Muscle of leg (tissue), 11 donors: Measurements from ENCODE around the gene GPER1. TPM values are rescaled to one million over a fixed set of nuclear protein-coding genes. Genes with fewer than 3 reads are reported as not detected.
A peak's percentile ranks its signal among the peaks of the same experiment; 100 is the strongest.

Experiments used
- DNase-seq: peaks from one replicate; pipeline ENCODE4 v3.0.0; 2013
- H3K27ac ChIP-seq: one replicate; pipeline ENCODE4 v1.5.1; 2013; ENCODE audit warnings: mild to moderate bottlenecking, low read length, control low read depth
- H3K27me3 ChIP-seq: one replicate; pipeline ENCODE4 v1.6.1; 2013; ENCODE audit warnings: low read length; ENCODE audit not compliant: control insufficient read depth, insufficient read depth
- H3K36me3 ChIP-seq: one replicate; pipeline ENCODE4 v1.6.1; 2013; ENCODE audit warnings: low read length; ENCODE audit not compliant: control insufficient read depth, insufficient read depth
- H3K4me1 ChIP-seq: one replicate; pipeline ENCODE4 v1.6.1; 2013; ENCODE audit warnings: low read length; ENCODE audit not compliant: control insufficient read depth, insufficient read depth
- H3K4me3 ChIP-seq: one replicate; pipeline ENCODE4 v1.5.1; 2013; ENCODE audit warnings: low read length, control low read depth
- H3K9me3 ChIP-seq: replicated peaks from 2 replicates; pipeline ENCODE4 v1.6.1; 2013; ENCODE audit warnings: low read depth, low read length; ENCODE audit not compliant: control insufficient read depth
- WGBS: methylation state at CpG from one replicate; pipeline ENCODE4 v1.1.5; 2013; ENCODE audit warnings: missing lambda C conversion rate; ENCODE audit not compliant: insufficient coverage; 5-methylcytosine and 5-hydroxymethylcytosine counted together
- polyA plus RNA-seq, 8 donors: library from polyadenylated mRNA; unstranded; fragments of 120-200 nt; gene quantifications; one replicate each; pipeline versions ENCODE4 v1.2.1 to v1.2.3, GENCODE V29; 2013; ENCODE audit warnings: inconsistent platforms in 1 of 8, low replicate concordance in 1 of 8; ENCODE audit not compliant: insufficient read length in 8 of 8, insufficient read depth in 1 of 8
- total RNA-seq: library from RNA; stranded (reverse); fragments of 120-200 nt; gene quantifications from one replicate; pipeline ENCODE4 v1.2.4, GENCODE V29; 2013

The GPER1 gene
- total and polyA plus RNA-seq, 9 donors = 9.6 to 17.7 (median 11.6) TPM

DNA sequence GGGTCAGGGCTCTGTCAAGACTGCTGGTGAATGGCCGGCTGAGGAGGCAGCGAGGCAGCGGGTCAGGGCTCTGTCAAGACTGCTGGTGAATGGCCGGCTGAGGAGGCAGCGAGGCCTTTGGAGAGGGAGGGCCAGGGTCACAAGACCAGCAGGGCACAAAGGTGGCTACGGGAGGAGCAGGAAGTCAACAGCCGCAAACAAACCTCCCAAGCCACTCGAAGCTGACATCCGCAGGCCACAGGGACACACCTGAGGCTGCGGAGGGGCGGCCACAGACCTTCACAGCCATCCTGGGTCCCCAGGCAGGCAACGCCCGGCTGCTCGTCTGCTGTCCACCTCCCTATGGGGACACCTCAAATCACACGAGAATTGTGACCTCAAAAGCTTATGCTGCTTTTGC is 8.9 kb upstream of the GPER1 start:
- Histone ChIP-seq H3K9me3 (no peaks in the 10 kb centered on the region), H3K27me3 (no peaks in the 10 kb centered on the region), H3K4me1 (peaks cover 71% of the 10 kb centered on the region), H3K27ac (no peak overlapping the region), H3K36me3 (no peaks in the 10 kb centered on the region), H3K4me3 (no peak overlapping the region)
- 90% methylated on average over 12 of the region's 15 CpGs for WGBS
- no peak for DNase-seq

GRCh38 chr7:1079546-1079945 is 8.4 kb upstream of the GPER1 start:
- H3K27ac ChIP-seq = peak overlapping the region; percentile 47
- WGBS = 71% methylated on average over 12 of the region's 12 CpGs
- H3K4me3 ChIP-seq = no peak overlapping the region
- DNase-seq = no peak
- no peaks in the 10 kb centered on the region for H3K36me3 ChIP-seq
- no peaks in the 10 kb centered on the region for H3K27me3 ChIP-seq
- no peaks in the 10 kb centered on the region for H3K9me3 ChIP-seq
- peaks cover 72% of the 10 kb centered on the region for H3K4me1 ChIP-seq

DNA sequence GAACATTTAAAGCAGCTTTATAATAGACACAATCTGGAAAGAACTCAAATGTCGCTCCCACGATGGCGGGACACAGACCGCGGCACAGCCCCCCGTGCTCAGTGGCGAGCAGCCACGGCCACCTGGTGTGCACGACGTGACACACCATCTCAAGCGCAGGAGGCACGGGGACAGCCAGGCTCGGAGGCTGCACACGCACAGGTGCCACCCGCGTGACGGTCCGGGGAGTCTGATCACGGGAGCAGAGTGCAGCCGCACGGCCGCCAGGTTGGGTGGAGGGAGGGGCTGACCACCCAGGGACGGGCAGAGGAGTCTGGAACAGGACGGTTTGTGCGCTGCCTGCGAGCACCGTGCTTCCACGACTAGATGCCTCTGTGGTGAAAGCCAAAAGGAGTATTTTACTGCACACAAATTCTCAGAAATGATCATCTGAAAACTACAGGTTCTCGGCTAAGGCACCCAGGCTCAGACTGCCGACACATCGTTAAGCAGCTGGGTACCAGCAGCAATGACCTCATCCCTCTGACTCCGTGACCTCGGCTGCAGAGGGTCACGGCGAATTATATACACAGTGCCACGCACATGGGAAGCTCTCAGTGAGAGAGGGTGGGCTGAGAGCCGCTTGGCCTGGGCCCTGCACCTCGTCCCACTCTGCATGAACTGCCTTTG is 7.5 kb upstream of the GPER1 start:
- WGBS = 66% methylated on average over 31 of the region's 38 CpGs
- H3K9me3 ChIP-seq = no peaks in the 10 kb centered on the region
- H3K4me1 ChIP-seq = peaks cover 70% of the 10 kb centered on the region
- H3K36me3 ChIP-seq = no peaks in the 10 kb centered on the region
- no peak overlapping the region for H3K4me3 ChIP-seq
- DNase-seq = no peak
- H3K27me3 ChIP-seq = no peaks in the 10 kb centered on the region
- H3K27ac ChIP-seq = peak overlapping the region; percentile 47

- no peak overlapping the region for H3K27ac ChIP-seq
- H3K4me1 ChIP-seq = peaks cover 70% of the 10 kb centered on the region
- 81% methylated on average over 16 of the region's 16 CpGs for WGBS
- no peaks in the 10 kb centered on the region for H3K27me3 ChIP-seq
- no peak overlapping the region for H3K4me3 ChIP-seq
- H3K9me3 ChIP-seq = no peaks in the 10 kb centered on the region
- DNase-seq = no peak
- H3K36me3 ChIP-seq = no peaks in the 10 kb centered on the region
Observed at GRCh38 chr7:1080921-1081255, 7.0 kb upstream of the GPER1 start.

- Histone ChIP-seq H3K27ac (no peak overlapping the region), H3K27me3 (no peaks in the 10 kb centered on the region), H3K36me3 (no peaks in the 10 kb centered on the region), H3K4me3 (no peak overlapping the region), H3K9me3 (no peaks in the 10 kb centered on the region), H3K4me1 (peaks cover 69% of the 10 kb centered on the region)
- no peak for DNase-seq
- WGBS = 82% methylated on average over 17 of the region's 20 CpGs
Observed at GRCh38 chr7:1081336-1081735, 6.6 kb upstream of the GPER1 start.

DNA sequence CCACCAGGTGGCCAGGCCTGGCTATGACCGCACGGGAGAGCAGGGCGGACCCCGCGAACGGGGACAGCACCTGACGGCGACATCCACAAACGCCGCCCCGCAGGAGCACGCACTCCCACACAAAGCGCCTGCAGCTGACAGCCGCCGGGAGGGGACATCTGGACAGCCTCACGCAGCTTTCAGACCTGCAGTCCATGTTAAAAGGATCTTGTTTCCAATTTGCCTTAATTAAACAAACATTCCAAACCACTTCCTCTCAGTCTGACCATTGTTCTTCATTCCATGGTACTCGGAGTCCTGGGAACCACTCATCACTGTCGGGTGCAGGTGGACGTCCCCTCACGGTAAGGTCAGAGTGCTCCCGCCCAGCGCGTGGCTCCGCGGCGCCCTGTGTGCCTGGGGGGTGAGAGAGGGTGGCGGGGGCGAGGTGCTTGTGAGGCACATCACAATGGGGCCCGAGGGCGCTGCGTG is 5.9 kb upstream of the GPER1 start:
- H3K27me3 ChIP-seq = no peaks in the 10 kb centered on the region
- H3K9me3 ChIP-seq = no peaks in the 10 kb centered on the region
- H3K27ac ChIP-seq = no peak overlapping the region
- H3K36me3 ChIP-seq = no peaks in the 10 kb centered on the region
- 49% methylated on average over 30 of the region's 31 CpGs for WGBS
- H3K4me1 ChIP-seq = peaks cover 69% of the 10 kb centered on the region
- no peak overlapping the region for H3K4me3 ChIP-seq
- no peak for DNase-seq

GRCh38 chr7:1083729-1084657 is 3.9 kb upstream of the GPER1 start:
- Histone ChIP-seq H3K27ac (no peak overlapping the region), H3K27me3 (no peaks in the 10 kb centered on the region), H3K4me1 (peaks cover 77% of the 10 kb centered on the region), H3K4me3 (no peak overlapping the region), H3K36me3 (no peaks in the 10 kb centered on the region), H3K9me3 (no peaks in the 10 kb centered on the region)
- WGBS = 88% methylated on average over 43 of the region's 45 CpGs
- no peak for DNase-seq

- H3K9me3 ChIP-seq = no peaks in the 10 kb centered on the region
- 64% methylated on average over 6 of the region's 10 CpGs for WGBS
- no peak overlapping the region for H3K27ac ChIP-seq
- H3K27me3 ChIP-seq = no peaks in the 10 kb centered on the region
- no peaks in the 10 kb centered on the region for H3K36me3 ChIP-seq
- no peak for DNase-seq
- no peak overlapping the region for H3K4me3 ChIP-seq
- peaks cover 64% of the 10 kb centered on the region for H3K4me1 ChIP-seq
Observed at GRCh38 chr7:1085266-1085665, 2.6 kb upstream of the GPER1 start.

GRCh38 chr7:1085910-1086421 is 1.9 kb upstream of the GPER1 start:
- H3K4me3 ChIP-seq = no peak overlapping the region
- DNase-seq = no peak
- WGBS = 88% methylated on average over 10 of the region's 11 CpGs
- H3K9me3 ChIP-seq = no peaks in the 10 kb centered on the region
- H3K4me1 ChIP-seq = peaks cover 57% of the 10 kb centered on the region
- H3K27me3 ChIP-seq = no peaks in the 10 kb centered on the region
- no peaks in the 10 kb centered on the region for H3K36me3 ChIP-seq
- H3K27ac ChIP-seq = no peak overlapping the region
